ENCODE results near the gene CD83. TPM values are rescaled to one million over a fixed set of nuclear protein-coding genes. Genes with fewer than 3 reads are reported as not detected.
A peak's percentile ranks its signal among the peaks of the same experiment; 100 is the strongest.

CD83 gene
- total and polyA plus RNA-seq, 9 of the 15 experiments (the other 6 are each of a cell fraction or from before 2014, with no cell fraction given), result 2.5 to 4.1 (median 3.4) TPM

DNA sequence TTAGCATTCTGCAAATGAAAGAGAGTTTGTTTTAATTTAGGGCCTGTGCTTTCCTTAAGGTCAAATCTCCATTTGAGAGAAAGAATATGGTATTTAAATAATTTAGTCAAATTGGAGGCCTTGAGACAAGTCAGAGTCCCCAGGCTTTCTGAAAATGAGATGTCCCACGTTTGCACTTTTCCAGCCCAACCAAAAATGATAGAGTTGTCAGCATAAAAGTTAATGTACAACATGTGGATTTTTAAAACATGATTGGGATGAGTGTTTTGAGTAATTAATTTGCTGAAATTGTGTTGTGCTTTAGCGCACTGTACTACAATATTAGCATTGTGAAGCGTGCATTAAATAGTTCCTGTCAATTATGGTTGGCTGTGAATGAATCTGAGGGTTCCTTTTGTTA lies 10.0 kb downstream of the CD83 start:
- H3K36me3 ChIP-seq (ENCODE audit: control insufficient read depth, insufficient read depth, low read length), result no peaks in the 10 kb centered on the region
- H3K9me3 ChIP-seq (replicated peaks; ENCODE audit: control insufficient read depth, insufficient read depth, low read depth, low read length), result no peaks in the 10 kb centered on the region
- H3K27me3 ChIP-seq (ENCODE audit: control insufficient read depth in 2 of 2, insufficient read depth in 2 of 2, low read length in 2 of 2), result no peaks in the 10 kb centered on the region
- no peak for DNase-seq (ENCODE audit: extremely low read depth in 1 of 4, low spot score in 3 of 4)
- H3K4me3 ChIP-seq, result no peak overlapping the region
- no peak for FAIRE-seq
- no peak overlapping the region for H3K9ac ChIP-seq (ENCODE audit: insufficient read depth in 1 of 2, low read depth in 2 of 2, low read length in 2 of 2)
- H3K4me1 ChIP-seq (replicated peaks in 1 of 2; ENCODE audit: control insufficient read depth in 2 of 2, insufficient read depth in 2 of 2, low read length in 2 of 2), result peaks cover 4 to 11% of the 10 kb centered on the region in 2 experiments; a peak in 2 of 5 replicates
- no peak overlapping the region for H3K4me2 ChIP-seq (ENCODE audit: insufficient read depth, low read length)
- H3K9me1 ChIP-seq (ENCODE audit: control insufficient read depth, insufficient read depth, low read length), result no peaks in the 10 kb centered on the region
- no peak overlapping the region for H2AFZ ChIP-seq (ENCODE audit: low read depth, low read length)
- H3K27ac ChIP-seq (ENCODE audit: extremely low read depth, low read depth, low read length), result no peak overlapping the region
- POLR2A ChIA-PET, result no interaction called here
- in situ Hi-C loops (cut with MboI), result no loop called here
- no peaks in the 10 kb centered on the region for H4K20me1 ChIP-seq (replicated peaks; ENCODE audit: control insufficient read depth, insufficient read depth, low read length)
- H3K79me2 ChIP-seq (ENCODE audit: control insufficient read depth, insufficient read depth, low read length), result no peaks in the 10 kb centered on the region
- WGBS (ENCODE audit: insufficient coverage, low coverage, missing lambda C conversion rate), result 47% methylated on average over 3 of the region's 3 CpGs
- no TSS peak for BruUV-seq (replicated peaks)
- CTCF ChIA-PET (ENCODE audit: low intra/inter-chr PET ratio), result no interaction called here
- no peak for TF ChIP-seq BRF1 (IDR thresholded peaks at IDR 0.05; ENCODE audit: borderline replicate concordance, extremely low read depth, insufficient read length)
- TF ChIP-seq HNRNPK (IDR thresholded peaks at IDR 0.05; ENCODE audit: low read depth, low read length, poor library complexity, severe bottlenecking), result no peak
- intact Hi-C loops (cut with micrococcal nuclease), result loop anchor here (5.0 kb wide), 1 partner anchor 220 kb away; no protein-coding TSS in a partner anchor
- no peak for ATAC-seq

DNA sequence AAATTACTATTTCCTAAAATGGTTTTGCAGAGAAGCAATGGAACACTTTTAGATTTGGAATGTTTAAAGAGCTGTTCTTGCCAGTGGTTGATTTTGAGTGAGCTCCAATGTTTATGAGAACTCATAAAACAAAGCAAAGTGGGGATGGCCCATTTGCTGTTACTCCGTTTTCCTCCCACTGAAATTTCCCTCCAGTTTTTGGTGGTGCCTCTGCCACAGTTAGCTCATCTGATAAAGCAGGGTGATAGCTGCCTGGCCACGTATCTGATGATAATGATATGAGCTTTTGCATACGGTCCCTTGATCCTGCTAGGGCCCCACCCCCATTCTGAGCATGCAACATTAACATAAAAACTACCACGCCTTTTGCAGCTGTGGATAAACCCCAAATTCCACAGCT lies 10.4 kb downstream of the CD83 start:
- no TSS peak for BruUV-seq (replicated peaks)
- ATAC-seq, result no peak
- POLR2A ChIA-PET, result no interaction called here

More for the DNA sequence above, 10.4 kb downstream of the CD83 start:
- Histone ChIP-seq H3K4me1 (replicated peaks in 1 of 2; ENCODE audit: control insufficient read depth in 2 of 2, insufficient read depth in 2 of 2, low read length in 2 of 2) (peaks cover 4 to 11% of the 10 kb centered on the region in 2 experiments; a peak in 2 of 5 replicates), H3K9me3 (replicated peaks; ENCODE audit: control insufficient read depth, insufficient read depth, low read depth, low read length) (no peaks in the 10 kb centered on the region), H3K36me3 (ENCODE audit: control insufficient read depth, insufficient read depth, low read length) (no peaks in the 10 kb centered on the region), H3K9ac (ENCODE audit: insufficient read depth in 1 of 2, low read depth in 2 of 2, low read length in 2 of 2) (no peak overlapping the region), H3K9me1 (ENCODE audit: control insufficient read depth, insufficient read depth, low read length) (no peaks in the 10 kb centered on the region), H4K20me1 (replicated peaks; ENCODE audit: control insufficient read depth, insufficient read depth, low read length) (no peaks in the 10 kb centered on the region), H3K4me3 (no peak overlapping the region), H3K27me3 (ENCODE audit: control insufficient read depth in 2 of 2, insufficient read depth in 2 of 2, low read length in 2 of 2) (no peaks in the 10 kb centered on the region), H3K27ac (ENCODE audit: extremely low read depth, low read depth, low read length) (no peak overlapping the region), H2AFZ (ENCODE audit: low read depth, low read length) (no peak overlapping the region), H3K4me2 (ENCODE audit: insufficient read depth, low read length) (no peak overlapping the region), H3K79me2 (ENCODE audit: control insufficient read depth, insufficient read depth, low read length) (no peaks in the 10 kb centered on the region)
- in situ Hi-C loops (cut with MboI), result no loop called here
- CTCF ChIA-PET (ENCODE audit: low intra/inter-chr PET ratio), result no interaction called here
- DNase-seq (ENCODE audit: extremely low read depth in 1 of 4, low spot score in 3 of 4) (peak in 2 of 4 experiments; percentile 37 to 42), FAIRE-seq (no peak)
- TF ChIP-seq, protein P1, sequence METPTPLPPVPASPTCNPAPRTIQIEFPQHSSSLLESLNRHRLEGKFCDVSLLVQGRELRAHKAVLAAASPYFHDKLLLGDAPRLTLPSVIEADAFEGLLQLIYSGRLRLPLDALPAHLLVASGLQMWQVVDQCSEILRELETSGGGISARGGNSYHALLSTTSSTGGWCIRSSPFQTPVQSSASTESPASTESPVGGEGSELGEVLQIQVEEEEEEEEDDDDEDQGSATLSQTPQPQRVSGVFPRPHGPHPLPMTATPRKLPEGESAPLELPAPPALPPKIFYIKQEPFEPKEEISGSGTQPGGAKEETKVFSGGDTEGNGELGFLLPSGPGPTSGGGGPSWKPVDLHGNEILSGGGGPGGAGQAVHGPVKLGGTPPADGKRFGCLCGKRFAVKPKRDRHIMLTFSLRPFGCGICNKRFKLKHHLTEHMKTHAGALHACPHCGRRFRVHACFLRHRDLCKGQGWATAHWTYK (CRISPR knock-in tag; IDR thresholded peaks at IDR 0.05), result peak; percentile 54; the same call in 1 of the 2 replicates
- TF ChIP-seq, protein P2, sequence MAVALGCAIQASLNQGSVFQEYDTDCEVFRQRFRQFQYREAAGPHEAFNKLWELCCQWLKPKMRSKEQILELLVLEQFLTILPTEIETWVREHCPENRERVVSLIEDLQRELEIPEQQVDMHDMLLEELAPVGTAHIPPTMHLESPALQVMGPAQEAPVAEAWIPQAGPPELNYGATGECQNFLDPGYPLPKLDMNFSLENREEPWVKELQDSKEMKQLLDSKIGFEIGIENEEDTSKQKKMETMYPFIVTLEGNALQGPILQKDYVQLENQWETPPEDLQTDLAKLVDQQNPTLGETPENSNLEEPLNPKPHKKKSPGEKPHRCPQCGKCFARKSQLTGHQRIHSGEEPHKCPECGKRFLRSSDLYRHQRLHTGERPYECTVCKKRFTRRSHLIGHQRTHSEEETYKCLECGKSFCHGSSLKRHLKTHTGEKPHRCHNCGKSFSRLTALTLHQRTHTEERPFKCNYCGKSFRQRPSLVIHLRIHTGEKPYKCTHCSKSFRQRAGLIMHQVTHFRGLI (CRISPR knock-in tag; IDR thresholded peaks at IDR 0.05), result no peak
- TF ChIP-seq, protein P3, sequence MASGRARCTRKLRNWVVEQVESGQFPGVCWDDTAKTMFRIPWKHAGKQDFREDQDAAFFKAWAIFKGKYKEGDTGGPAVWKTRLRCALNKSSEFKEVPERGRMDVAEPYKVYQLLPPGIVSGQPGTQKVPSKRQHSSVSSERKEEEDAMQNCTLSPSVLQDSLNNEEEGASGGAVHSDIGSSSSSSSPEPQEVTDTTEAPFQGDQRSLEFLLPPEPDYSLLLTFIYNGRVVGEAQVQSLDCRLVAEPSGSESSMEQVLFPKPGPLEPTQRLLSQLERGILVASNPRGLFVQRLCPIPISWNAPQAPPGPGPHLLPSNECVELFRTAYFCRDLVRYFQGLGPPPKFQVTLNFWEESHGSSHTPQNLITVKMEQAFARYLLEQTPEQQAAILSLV (tag; IDR thresholded peaks at IDR 0.05), result no peak
- TF ChIP-seq ATF1 (CRISPR knock-in tag; IDR thresholded peaks at IDR 0.05) (no peak), ATF1 (tag; IDR thresholded peaks at IDR 0.05) (0 out of 2 replicates have a peak, but pooled peaks have one; percentile 21), CBX1 (IDR thresholded peaks at IDR 0.05; ENCODE audit: low read depth) (no peak), POLR2AphosphoS5 (IDR thresholded peaks at IDR 0.05; ENCODE audit: control insufficient read depth, insufficient read depth, low read depth, low read length) (no peak), ATF7 (IDR thresholded peaks at IDR 0.05) (0 out of 2 replicates have a peak, but pooled peaks have one; percentile 36)
- TF ChIP-seq, protein P4, sequence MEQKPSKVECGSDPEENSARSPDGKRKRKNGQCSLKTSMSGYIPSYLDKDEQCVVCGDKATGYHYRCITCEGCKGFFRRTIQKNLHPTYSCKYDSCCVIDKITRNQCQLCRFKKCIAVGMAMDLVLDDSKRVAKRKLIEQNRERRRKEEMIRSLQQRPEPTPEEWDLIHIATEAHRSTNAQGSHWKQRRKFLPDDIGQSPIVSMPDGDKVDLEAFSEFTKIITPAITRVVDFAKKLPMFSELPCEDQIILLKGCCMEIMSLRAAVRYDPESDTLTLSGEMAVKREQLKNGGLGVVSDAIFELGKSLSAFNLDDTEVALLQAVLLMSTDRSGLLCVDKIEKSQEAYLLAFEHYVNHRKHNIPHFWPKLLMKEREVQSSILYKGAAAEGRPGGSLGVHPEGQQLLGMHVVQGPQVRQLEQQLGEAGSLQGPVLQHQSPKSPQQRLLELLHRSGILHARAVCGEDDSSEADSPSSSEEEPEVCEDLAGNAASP (IDR thresholded peaks at IDR 0.05), result no peak
- WGBS (ENCODE audit: insufficient coverage, low coverage, missing lambda C conversion rate), result 14% methylated on average over 4 of the region's 4 CpGs
- intact Hi-C loops (cut with micrococcal nuclease), result loop anchor here (5.0 kb wide), 1 partner anchor 221 kb away; no protein-coding TSS in a partner anchor

All from K562 (cell line).